Keratinocyte (primary cell): Measurements from ENCODE around the gene COG5.

Source experiments
- EZH2 ChIP-seq: IDR thresholded peaks from one replicate; pipeline ENCODE4 v1.6.1; 2012; ENCODE audit warnings: inconsistent platforms, mild to moderate bottlenecking, low read length, moderate library complexity
- TF ChIP-seq, protein P1 (sequence below), 3 experiments: IDR thresholded peaks in 1 of 3; conservative IDR thresholded peaks in 1 of 3; optimal IDR thresholded peaks in 1 of 3; 2 replicates in 2 of 3; 3 replicates in 1 of 3; pipeline versions ENCODE3 to v1.5.1; 2011; ENCODE audit warnings: low read length in 3 of 3, mild to moderate bottlenecking in 3 of 3, moderate library complexity in 2 of 3, control low read depth in 1 of 3, inconsistent platforms in 1 of 3; ENCODE audit not compliant: insufficient read depth in 2 of 3; ENCODE audit errors: extremely low read depth in 1 of 3

GRCh38 chr7:107268594-107268993, 295.1 kb downstream of the COG5 start:
- TF ChIP-seq, protein P1, sequence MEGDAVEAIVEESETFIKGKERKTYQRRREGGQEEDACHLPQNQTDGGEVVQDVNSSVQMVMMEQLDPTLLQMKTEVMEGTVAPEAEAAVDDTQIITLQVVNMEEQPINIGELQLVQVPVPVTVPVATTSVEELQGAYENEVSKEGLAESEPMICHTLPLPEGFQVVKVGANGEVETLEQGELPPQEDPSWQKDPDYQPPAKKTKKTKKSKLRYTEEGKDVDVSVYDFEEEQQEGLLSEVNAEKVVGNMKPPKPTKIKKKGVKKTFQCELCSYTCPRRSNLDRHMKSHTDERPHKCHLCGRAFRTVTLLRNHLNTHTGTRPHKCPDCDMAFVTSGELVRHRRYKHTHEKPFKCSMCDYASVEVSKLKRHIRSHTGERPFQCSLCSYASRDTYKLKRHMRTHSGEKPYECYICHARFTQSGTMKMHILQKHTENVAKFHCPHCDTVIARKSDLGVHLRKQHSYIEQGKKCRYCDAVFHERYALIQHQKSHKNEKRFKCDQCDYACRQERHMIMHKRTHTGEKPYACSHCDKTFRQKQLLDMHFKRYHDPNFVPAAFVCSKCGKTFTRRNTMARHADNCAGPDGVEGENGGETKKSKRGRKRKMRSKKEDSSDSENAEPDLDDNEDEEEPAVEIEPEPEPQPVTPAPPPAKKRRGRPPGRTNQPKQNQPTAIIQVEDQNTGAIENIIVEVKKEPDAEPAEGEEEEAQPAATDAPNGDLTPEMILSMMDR (optimal IDR thresholded peaks at IDR 0.05 in 1 of 3, IDR thresholded peaks at IDR 0.05 in 1 of 3, conservative IDR thresholded peaks at IDR 0.05 in 1 of 3; ENCODE audit: extremely low read depth in 1 of 3, insufficient read depth in 2 of 3, low read length in 3 of 3): no peak
- TF ChIP-seq EZH2: no peak
